ENCODE measurements around the gene ANKRD6.
"Not testable (repeated sequence)": the region's sequence is repeated elsewhere in the genome, so short reads cannot be mapped to it uniquely, and the experiment has no call there.

The ANKRD6 gene

DNA sequence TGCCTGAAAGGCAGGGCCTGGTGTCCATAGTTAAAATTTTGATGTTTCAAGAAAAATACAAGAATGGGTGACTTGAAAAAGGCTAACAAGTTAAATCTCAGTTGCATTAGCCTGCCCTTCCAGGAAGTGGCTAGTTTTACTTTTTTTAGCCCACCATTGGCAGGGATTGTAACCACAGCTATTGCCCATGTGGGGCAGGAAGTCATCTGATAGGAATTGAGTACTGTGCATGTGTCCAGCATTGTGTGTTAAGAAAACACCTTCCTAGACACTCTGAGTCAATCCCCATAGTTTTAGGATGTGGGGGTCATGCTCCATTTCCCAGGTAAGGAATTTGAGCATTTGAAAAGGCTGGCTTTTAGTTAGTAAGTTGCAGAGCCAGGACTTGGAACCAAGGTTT, 178.7 kb downstream of the ANKRD6 start:
- DNase-seq = no peak

GRCh38 chr6:89612121-89612520, 179.2 kb downstream of the ANKRD6 start:
- DNase-seq = no peak

DNA sequence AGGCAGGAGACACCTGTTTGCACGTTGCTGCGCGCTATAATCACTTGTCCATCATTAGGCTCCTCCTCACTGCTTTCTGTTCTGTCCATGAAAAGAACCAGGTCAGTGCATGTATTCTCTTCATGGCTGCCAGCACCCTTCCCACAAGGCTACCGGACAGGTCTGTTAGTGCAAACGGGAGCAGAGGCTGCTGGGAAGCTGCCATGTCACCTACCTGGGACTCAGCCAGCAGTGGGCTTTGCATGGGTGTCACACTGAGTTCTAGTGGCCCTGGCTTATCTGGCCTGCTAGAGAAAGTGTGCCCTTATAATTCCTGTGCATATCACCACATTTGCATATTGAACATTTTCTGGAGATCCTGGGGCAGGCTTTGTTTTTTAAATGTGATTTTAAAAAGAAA, 180.8 kb downstream of the ANKRD6 start:
- DNase-seq = no peak

DNA sequence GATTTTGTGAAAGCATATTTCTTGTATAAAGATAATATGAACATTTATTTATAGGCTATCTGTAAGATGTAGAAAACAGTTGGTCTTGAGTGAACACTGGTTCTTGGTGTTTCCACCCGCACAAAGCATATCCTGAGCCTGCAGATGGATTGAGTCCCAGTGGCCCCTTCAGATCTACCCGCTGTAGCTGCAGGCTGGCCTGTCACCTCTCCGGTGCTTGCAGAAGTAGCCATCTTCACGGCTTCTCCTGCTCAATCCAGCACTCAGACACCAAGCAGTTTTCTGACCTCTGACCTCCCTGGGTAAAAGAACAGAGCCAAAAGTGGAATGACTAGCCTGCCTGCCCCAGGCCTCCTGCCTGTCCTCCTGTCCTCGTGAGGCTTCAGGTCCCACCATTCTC, 182.9 kb downstream of the ANKRD6 start:
- no peak for DNase-seq

DNA sequence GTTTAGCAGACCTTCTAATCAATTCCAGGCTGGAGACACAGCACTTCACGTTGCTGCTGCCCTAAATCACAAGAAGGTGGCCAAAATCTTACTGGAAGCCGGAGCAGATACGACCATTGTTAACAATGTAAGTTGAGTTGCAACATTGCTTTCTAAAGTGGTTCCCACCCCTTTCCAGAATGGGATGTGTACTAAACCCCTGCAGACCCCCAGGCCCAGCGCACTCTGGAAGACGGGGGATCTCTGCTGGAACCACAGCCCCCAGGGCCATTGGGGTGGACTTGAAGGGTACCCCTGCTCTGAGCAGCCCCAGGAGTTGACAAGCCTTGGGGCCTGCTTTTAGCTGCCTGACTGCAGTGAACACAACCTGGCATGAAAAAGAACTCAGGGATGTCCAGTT, 183.6 kb downstream of the ANKRD6 start:
- DNase-seq = no peak

DNA sequence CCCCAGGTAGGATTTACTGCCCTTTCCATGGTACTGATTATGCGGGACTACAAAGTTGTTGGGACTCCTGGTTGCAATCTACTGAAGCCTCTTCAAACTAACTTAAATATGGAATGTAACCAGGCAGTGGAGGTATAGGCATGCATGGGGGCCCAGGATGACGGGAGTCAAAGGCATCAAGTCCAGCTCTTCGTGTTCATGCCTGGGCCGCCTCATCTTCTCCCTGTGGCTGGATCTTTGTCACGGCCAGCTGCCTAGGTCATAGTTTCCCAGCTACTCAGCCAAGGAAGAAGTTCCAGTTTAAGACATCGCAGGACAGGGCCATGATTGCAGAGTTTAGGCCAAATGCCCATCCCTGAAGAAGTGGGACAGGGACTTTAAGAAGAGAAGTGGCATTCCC, 185.1 kb downstream of the ANKRD6 start:
- DNase-seq = no peak

GRCh38 chr6:89619567-89619966, 186.6 kb downstream of the ANKRD6 start:
- DNase-seq = no peak

DNA sequence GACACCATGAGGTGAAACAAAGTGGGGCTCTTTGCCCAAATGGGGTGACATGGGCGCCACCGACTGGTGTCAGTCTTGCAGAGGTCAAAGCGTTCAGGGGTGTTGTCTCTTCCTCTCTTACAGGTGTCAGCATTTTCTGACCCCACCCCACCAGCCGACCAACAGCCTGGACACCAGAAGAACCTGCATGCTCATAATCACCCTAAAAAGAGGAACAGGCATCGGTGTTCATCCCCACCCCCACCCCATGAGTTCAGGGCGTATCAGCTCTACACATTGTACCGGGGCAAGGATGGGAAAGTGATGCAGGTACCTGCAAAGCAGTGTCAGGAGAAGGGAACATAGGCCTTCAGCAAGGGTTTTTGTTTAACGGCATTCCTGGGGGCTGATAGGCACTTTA, 190.8 kb downstream of the ANKRD6 start:
- no peak for DNase-seq

GRCh38 chr6:89630488-89630887, 197.5 kb downstream of the ANKRD6 start:
- DNase-seq = no peak

DNA sequence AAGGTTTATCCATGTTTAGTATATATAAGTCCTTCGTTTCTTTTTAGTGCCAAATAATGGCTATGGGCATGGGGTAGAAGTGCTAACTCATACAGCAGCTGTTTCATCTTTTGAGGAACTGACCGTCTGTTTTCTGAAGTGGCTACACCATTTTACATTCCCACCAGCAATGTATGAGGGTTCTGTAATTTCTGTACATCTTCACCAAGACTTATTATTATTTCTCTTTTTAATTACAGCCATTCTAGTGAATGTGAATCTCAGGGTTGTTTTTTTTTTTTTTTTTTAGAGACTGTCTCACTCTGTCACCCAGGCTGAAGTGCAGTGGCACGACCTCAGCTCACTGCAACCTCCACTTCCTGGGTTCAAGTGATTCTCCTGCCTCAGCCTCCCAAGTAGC, 203.5 kb downstream of the ANKRD6 start:
- DNase-seq = not testable (repeated sequence)

- DNase-seq = no peak
These were observed 205.0 kb downstream of the ANKRD6 start for GRCh38 chr6:89637960-89638319.

DNA sequence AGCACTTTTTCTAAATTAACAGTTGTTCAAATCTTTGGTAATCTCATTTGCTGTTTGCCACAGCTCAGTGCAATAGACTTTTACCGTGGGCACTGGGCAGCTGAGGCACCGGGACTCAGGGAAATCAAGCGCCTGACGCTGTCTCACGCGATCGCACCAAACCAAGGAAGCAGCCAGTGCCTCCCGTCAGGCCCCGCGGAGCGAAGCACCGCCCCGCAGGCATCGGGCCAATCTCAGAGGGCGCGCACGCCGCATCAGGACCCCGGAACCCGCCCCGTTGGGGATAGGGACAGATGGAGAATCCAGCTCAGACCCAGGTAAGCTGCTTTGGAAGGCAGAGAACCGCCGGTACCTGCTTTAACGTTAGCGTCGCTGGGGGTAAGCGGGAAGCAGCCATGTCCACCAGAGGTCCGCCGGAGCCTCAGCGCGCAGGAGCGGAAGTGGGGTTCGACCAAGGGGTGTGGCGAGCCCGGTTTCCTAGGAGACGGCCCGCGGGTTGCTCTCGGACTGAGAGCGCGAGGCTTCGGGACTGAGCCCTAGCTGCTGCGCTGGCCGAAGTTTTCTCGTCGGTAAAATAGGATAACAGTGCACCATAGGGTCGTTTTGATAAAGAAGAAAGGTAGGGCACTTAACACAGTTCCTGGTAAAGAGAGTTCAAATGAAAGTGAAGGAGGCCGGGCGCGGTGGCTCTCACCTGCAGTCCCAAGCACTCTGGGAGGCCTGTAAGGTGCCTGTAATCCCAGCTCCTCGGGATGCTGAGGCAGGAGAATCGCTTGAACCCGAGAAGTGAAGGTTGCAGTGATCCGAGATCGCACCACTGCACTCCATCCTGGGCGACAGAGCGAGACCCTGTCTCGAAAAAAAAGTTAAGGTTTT, 205.6 kb downstream of the ANKRD6 start, which contains the start of gene LYRM2:
LYRM2 (minus strand) TSS at position 428 of the 876 bp plus-strand sequence; CDS start at position 397, 31 bp downstream.
- DNase-seq = peak; percentile 85

DNA sequence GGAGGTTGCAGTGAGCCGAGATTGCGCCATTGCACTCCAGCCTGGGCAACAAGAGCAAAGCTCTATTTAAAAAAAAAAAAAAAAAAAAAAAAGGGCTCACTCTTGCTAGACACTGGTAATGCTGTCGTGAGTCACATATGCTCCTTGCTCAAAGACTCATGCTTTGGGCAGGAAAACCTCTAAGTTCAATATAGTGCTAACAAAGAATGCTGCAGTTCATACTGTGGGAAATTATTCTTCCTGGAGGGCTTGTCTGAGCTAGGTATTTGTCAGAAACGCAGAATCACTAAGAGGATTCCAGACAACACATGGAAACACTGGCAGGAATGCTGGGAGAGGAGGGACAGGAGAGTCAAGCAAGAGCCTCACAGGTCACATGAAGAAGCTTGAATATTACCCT, 207.9 kb downstream of the ANKRD6 start:
- DNase-seq = no peak

DNA sequence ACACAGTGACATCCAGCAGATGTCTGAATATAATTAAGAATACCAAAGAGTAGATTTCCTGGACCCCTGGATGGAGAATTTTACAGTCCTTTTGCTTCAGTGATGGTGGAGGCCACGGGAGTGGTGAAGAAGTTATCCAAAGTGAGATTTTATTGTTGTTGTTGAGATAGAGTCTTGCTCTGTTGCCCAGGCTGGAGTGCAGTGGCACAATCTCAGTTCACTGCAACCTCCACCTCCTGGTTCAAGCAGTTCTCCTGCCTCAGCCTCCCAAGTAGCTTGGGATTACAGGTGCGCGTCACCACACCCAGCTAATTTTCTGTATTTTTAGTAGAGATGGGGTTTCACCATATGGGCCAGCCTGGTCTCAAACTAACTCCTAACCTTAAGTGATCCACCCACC, 208.6 kb downstream of the ANKRD6 start:
- DNase-seq = not testable (repeated sequence)

GRCh38 chr6:89642956-89643355, 210.0 kb downstream of the ANKRD6 start:
- DNase-seq = no peak

DNA sequence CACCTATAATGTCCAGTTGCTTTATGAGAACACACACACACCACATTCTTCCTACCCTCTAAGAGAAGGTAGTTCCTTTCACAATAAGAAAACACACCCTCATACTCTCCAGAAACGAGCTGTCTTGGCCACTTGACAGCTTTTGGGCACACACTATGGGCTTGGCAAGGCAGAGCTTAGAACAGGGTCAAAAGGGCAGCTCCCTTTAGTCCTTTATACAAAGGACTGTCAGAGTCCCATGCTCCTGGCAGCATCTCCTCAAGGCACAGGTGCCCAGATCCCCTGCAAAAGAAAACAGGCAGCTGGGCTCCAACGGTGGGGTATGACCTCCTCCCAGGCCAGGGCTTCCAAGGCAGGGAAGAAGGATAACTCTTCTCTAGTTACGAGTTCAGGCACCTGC, 210.5 kb downstream of the ANKRD6 start:
- no peak for DNase-seq

DNA sequence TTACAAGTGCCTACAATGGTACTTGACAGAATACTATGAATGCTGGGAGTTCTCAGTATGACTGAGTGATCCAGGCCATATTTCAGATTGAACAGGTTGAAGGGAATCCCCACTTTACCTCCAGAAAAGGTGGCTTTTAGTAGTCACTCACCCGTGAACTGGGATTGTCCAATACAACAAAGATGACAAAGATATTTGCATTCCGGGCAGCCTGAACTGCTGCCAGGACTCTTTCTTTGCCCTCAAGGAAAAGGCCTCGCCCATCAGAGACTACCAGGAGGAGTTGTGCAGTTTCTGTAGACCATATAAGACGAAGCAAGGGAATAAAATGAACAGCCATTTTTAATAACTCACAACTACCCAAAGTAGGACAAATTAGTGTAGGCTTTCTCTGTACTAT, 211.9 kb downstream of the ANKRD6 start:
- no peak for DNase-seq

DNA sequence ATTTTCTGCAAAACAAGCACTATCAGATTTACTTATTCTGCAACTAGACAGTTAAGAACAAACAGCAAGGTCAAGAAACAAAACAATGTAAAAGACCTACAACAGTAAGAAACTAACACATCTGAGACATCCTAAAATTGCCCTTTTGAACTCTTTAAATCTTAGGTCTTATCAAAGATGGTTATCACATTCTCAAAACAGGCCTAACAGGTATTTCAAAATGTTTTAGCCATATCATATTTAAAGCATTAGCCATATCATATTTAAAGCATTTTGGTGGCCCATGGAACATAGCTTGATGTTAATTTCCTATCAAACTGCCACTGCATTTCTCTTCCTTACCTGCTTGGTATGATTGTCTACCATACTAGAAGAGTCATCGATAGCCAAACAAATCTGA, 216.7 kb downstream of the ANKRD6 start:
- no peak for DNase-seq

DNA sequence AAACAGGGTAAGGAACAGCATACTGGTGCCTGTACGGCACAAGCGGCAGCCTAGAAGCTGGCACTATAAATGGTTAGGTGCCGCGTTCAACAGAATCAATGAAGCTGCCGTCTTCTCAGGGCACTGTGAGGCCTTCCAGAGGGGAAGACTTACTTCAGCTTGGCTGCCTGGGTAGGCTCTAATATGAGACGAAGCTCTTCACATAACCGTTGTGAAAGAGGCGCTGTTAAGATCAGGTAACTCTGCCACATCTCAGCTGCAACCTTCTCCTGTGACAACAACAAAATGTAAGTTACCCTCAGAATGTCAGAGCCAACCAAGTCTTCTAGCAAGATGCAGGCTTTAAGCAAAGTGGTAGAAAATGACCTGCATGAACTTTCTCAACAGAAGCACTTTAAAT, 217.6 kb downstream of the ANKRD6 start:
- DNase-seq = no peak

GRCh38 chr6:89655122-89655521, 222.2 kb downstream of the ANKRD6 start:
- no peak for DNase-seq

GRCh38 chr6:89657445-89658158, 224.7 kb downstream of the ANKRD6 start:
- no peak for DNase-seq

DNA sequence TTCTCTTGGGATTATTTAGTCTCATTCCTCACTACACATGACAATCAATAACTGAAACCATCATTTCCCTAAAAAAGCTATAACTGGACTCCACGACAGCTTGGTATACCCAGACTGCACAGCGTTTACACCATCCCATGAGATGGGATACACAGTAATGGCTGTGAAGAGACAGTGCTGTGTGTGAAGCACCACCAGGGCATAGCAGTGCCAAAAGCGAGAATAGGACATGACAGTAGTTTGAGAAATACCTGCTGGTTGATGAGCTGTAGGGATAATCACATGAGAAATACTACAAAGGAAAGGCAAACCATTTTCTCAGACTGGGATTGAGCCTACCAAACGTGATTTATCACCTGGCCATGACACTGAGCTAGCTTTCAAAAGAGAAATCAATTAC, 228.0 kb downstream of the ANKRD6 start:
- no peak for DNase-seq

DNA sequence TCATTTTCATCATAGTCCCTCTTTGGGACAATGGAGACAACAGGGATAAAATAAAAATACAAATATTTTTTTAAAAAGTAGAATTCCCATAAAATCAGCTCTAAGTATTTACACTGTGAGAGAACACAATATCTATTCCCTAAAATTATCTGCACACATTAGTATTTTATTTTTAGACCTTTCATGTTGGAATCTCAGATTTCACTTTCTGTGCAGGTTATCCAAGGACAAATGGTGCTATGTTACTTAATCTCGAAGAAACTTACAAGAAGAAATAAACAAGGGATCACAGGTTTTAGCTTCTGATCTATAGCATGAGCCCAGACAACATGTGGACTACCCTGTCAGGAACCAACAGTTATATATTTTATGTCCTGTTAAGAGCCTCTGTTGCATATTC, 228.6 kb downstream of the ANKRD6 start:
- no peak for DNase-seq

DNA sequence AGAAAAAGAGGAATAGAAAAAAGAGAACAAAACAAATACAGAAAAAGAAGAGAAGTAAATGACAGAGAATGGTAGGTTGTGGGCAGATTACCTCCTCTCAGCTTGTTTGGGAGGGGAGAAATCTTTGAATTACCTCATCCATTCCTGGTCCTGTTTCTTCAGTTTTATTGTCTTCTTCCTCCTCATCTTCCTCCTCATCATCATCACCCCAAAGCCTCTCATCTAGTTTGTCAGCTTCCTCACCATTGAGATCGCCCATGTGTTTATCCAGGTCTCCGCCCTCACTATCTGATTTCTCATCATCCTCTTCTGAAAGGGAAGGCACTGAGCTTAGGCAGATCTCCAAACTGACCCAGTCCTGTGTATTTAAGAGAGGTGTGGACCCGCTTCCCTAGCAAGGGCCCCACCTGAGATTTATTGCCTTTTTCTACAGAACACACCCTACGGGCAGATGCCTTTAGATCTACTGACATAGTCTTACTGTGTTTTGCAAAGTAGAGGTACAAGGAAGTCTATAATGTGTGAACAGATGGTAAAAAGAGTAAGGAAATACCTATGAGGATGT, 229.8 kb downstream of the ANKRD6 start:
- no peak for DNase-seq

Data from NCI-H1092 treated with DMSO at 0.1 percent for 48 hours (cell line).